SK-N-SH (cell line): ENCODE data around the gene IL1R2. TPM values are rescaled to one million over a fixed set of nuclear protein-coding genes. Genes with fewer than 3 reads are reported as not detected.

Experiments used
- CTCF ChIA-PET: fragments of 300-600, 350-600 bp; formaldehyde crosslinking; extraction: SDS; loops from one replicate; lab custom pipeline; 2021; lab: Yijun Ruan, JAX
- POLR2A ChIA-PET: fragments of 350-600 bp; sonication (Branson Sonifier 250); formaldehyde crosslinking; extraction: SDS; loops from one replicate; lab custom pipeline; 2020; ENCODE audit warnings: antibody characterized with exemption, inconsistent platforms; lab: Yijun Ruan, JAX
- DNase-seq: peaks from one replicate; pipeline ENCODE4 v3.0.0; 2012
- H2AFZ ChIP-seq: fragments of 200-600 bp; sonication (generic); 2 replicates; pipeline ENCODE4 v1.8.1; 2016; ENCODE audit warnings: antibody characterized with exemption, mild to moderate bottlenecking, low read depth
- H3F3A ChIP-seq: fragments of 200-600 bp; sonication (generic); replicated peaks from 2 replicates; pipeline ENCODE3; 2016; ENCODE audit warnings: antibody characterized with exemption, mild to moderate bottlenecking; ENCODE audit not compliant: insufficient read depth
- H3K27ac ChIP-seq, 2 experiments: fragments of 200-500 bp in 1 of 2; fragments of 200-600 bp in 1 of 2; sonication (Bioruptor generic) in 1 of 2; sonication (generic), shearing (Covaris generic) in 1 of 2; 2 replicates each; pipeline versions ENCODE4 v1.5.1 to v1.6.1; 2014 to 2016; ENCODE audit warnings: low read depth in 2 of 2, inconsistent platforms in 1 of 2, low read length in 1 of 2, mild to moderate bottlenecking in 1 of 2, mixed read lengths in 1 of 2
- H3K27me3 ChIP-seq: fragments of 200-600 bp; sonication (generic), shearing (Covaris generic); 2 replicates; pipeline ENCODE4 v1.6.1; 2016; ENCODE audit warnings: mixed run types; ENCODE audit not compliant: insufficient read depth
- H3K36me3 ChIP-seq, 2 experiments: fragments of 200-500 bp in 1 of 2; fragments of 200-600 bp in 1 of 2; sonication (Bioruptor generic) in 1 of 2; sonication (generic) in 1 of 2; replicated peaks in 1 of 2; 2 replicates each; pipeline versions ENCODE3 to v1.5.1; 2014 to 2016; ENCODE audit warnings: low read length in 1 of 2, mild to moderate bottlenecking in 1 of 2; ENCODE audit not compliant: insufficient read depth in 2 of 2, control insufficient read depth in 1 of 2
- H3K4me1 ChIP-seq, 2 experiments: fragments of 200-500 bp in 1 of 2; fragments of 200-600 bp in 1 of 2; sonication (Bioruptor generic) in 1 of 2; sonication (generic), shearing (Covaris generic) in 1 of 2; 2 replicates each; pipeline versions ENCODE4 v1.5.1 to v1.6.1; 2014 to 2016; ENCODE audit warnings: low read depth in 1 of 2, low read length in 1 of 2, mixed run types in 1 of 2; ENCODE audit not compliant: insufficient read depth in 2 of 2, control insufficient read depth in 1 of 2
- H3K4me2 ChIP-seq: fragments of 200-600 bp; sonication (generic), shearing (Covaris generic); 2 replicates; pipeline ENCODE4 v1.6.1; 2017; ENCODE audit warnings: mixed run types
- H3K4me3 ChIP-seq, 2 experiments: fragments of 200-500 bp in 1 of 2; fragments of 200-600 bp in 1 of 2; sonication (Bioruptor generic) in 1 of 2; sonication (generic), shearing (Covaris generic) in 1 of 2; 2 replicates each; pipeline versions ENCODE4 v1.5.1 to v1.8.1; 2014 to 2016; ENCODE audit warnings: low read depth in 2 of 2, inconsistent platforms in 1 of 2, low read length in 1 of 2, mild to moderate bottlenecking in 1 of 2, mixed read lengths in 1 of 2, moderate library complexity in 1 of 2
- H3K79me2 ChIP-seq: fragments of 200-600 bp; sonication (generic); 2 replicates; pipeline ENCODE4 v1.8.1; 2017; ENCODE audit warnings: mild to moderate bottlenecking; ENCODE audit not compliant: insufficient read depth
- H3K9ac ChIP-seq: fragments of 200-600 bp; sonication (generic); 2 replicates; pipeline ENCODE4 v1.6.1; 2017; ENCODE audit warnings: mixed run types
- H3K9me2 ChIP-seq: fragments of 200-600 bp; sonication (generic); 2 replicates; pipeline ENCODE4 v1.6.1; 2017; ENCODE audit warnings: mixed run types
- H3K9me3 ChIP-seq: fragments of 200-600 bp; sonication (generic); 2 replicates; pipeline ENCODE4 v1.6.1; 2017; ENCODE audit warnings: mixed run types, mild to moderate bottlenecking, moderate library complexity
- H4K20me1 ChIP-seq: fragments of 200-600 bp; sonication (generic); 2 replicates; pipeline ENCODE4 v1.6.1; 2017; ENCODE audit warnings: mild to moderate bottlenecking, mixed run types; ENCODE audit not compliant: insufficient read depth
- CHD2 ChIP-seq: fragments of 150-350 bp; IDR thresholded peaks from 2 replicates; pipeline ENCODE4 v1.6.1; 2018; ENCODE audit warnings: low read length; ENCODE audit not compliant: partially characterized antibody
- EP300 ChIP-seq, 2 experiments: IDR thresholded peaks; 2 replicates each; pipeline versions ENCODE4 v1.4.0 to v1.6.1; 2012; ENCODE audit warnings: borderline replicate concordance in 1 of 2, low read depth in 1 of 2, low read length in 1 of 2
- FOSL2 ChIP-seq: IDR thresholded peaks from 2 replicates; pipeline ENCODE4 v1.4.0; 2012; ENCODE audit warnings: low read depth, mild to moderate bottlenecking, moderate library complexity, borderline replicate concordance
- MEF2A ChIP-seq: IDR thresholded peaks from 2 replicates; pipeline ENCODE4 v1.4.0; 2012; ENCODE audit warnings: low read depth, borderline replicate concordance
- NFIC ChIP-seq: IDR thresholded peaks from 2 replicates; pipeline ENCODE4 v1.4.0; 2012; ENCODE audit warnings: borderline replicate concordance
- POLR2AphosphoS5 ChIP-seq: IDR thresholded peaks from 2 replicates; pipeline ENCODE4 v1.6.1; 2012; ENCODE audit warnings: low read depth, low read length
- SIN3A ChIP-seq: IDR thresholded peaks from 2 replicates; pipeline ENCODE4 v1.6.1; 2012; ENCODE audit warnings: low read depth, mild to moderate bottlenecking, low read length, moderate library complexity, borderline replicate concordance
- TAF1 ChIP-seq: IDR thresholded peaks from 2 replicates; pipeline ENCODE4 v1.6.1; 2012; ENCODE audit warnings: low read depth, mild to moderate bottlenecking, low read length, moderate library complexity, borderline replicate concordance
- TCF12 ChIP-seq: IDR thresholded peaks from 2 replicates; pipeline ENCODE4 v1.4.0; 2012
- TEAD4 ChIP-seq: IDR thresholded peaks from 2 replicates; pipeline ENCODE4 v1.4.0; 2012; ENCODE audit warnings: mild to moderate bottlenecking, borderline replicate concordance; ENCODE audit not compliant: insufficient read depth
- WGBS: methylation state at CpG from one replicate; pipeline ENCODE4 v1.1.6; 2017; ENCODE audit warnings: low lambda C conversion rate; 5-methylcytosine and 5-hydroxymethylcytosine counted together
- polyA plus RNA-seq, 3 experiments: library from polyadenylated mRNA; depleted of rRNA; stranded (reverse); fragments of >200 nt; gene quantifications; 2 replicates each; pipeline ENCODE4 v1.2.3, GENCODE V29; 2012
- TF ChIP-seq, protein P1 (sequence below): IDR thresholded peaks from 2 replicates; pipeline ENCODE4 v1.4.0; 2012; ENCODE audit warnings: low read depth
- TF ChIP-seq, protein P2 (sequence below): fragments of 150-350 bp; IDR thresholded peaks from 2 replicates; pipeline ENCODE4 v1.6.1; 2016; ENCODE audit warnings: mild to moderate bottlenecking, low read depth, low read length
- TF ChIP-seq, protein P3 (sequence below): IDR thresholded peaks from 2 replicates; pipeline ENCODE4 v1.6.1; 2012; ENCODE audit warnings: mild to moderate bottlenecking, low read depth, low read length, moderate library complexity
- TF ChIP-seq, protein P4 (sequence below): fragments of 200-600 bp; sonication (generic); IDR thresholded peaks from 2 replicates; pipeline ENCODE4 v1.6.1; 2017; ENCODE audit warnings: antibody characterized with exemption, mild to moderate bottlenecking, moderate library complexity

IL1R2 gene
- polyA plus RNA-seq, 1 of the 3 experiments (the other 2 are of a cell fraction): 0.16 TPM

DNA sequence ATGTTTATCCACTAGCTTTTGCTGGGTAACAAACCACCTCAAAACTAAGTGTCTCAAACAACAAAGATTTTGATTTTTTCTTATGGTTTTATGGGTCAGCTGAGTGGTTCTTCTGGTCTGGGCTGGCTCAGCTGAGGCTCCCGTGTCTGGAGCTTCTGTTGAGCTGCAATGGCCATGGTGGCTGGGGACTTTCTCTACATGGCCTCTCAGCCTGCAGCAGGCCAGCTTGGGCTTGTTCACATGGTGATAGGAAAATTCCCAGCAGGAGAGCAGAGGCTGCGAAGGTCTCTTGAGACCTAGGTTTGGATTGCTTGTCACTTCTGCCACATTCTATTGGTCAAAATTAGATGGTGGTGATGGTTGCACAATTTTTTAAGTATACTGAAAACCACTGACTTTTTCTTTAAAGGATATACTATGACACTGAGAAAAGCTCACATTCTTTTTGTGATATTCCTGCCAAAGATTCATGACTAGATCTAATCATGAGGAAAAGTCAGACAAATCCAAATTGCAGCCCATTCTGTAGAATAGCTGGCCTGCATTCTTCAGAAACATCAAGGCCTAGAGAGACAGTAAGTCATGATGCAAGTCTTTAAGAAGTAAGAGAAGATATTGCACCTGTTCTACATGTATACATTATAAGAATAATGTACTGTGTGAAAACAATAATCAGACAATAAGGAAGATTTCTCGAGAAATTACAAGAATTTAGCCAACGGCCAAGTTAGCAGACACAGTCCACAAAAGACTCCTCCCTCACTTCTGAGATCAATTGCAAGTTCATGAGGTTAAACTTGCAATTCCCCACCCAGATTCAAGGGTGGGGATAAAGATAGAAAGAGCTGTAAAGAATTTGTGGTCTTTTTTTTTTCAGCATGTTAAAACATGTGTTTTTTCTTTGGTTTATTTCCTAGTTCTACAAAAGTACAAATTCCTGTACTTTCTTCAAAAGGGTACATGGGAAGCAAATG lies 35.0 kb upstream of the IL1R2 start:
- no peak overlapping the region for H2AFZ ChIP-seq
- no peaks in the 10 kb centered on the region for H3F3A ChIP-seq
- no peaks in the 10 kb centered on the region for H3K9me2 ChIP-seq
- H3K9ac ChIP-seq: no peak overlapping the region
- no peak for TF ChIP-seq TCF12
- TF ChIP-seq EP300 (IDR thresholded peaks at IDR 0.05; ENCODE audit: borderline replicate concordance in 1 of 2, low read depth in 1 of 2, low read length in 1 of 2): no peak
- TF ChIP-seq, protein P1, sequence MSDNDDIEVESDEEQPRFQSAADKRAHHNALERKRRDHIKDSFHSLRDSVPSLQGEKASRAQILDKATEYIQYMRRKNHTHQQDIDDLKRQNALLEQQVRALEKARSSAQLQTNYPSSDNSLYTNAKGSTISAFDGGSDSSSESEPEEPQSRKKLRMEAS: no peak
- TF ChIP-seq MEF2A: no peak
- TF ChIP-seq, protein P2, sequence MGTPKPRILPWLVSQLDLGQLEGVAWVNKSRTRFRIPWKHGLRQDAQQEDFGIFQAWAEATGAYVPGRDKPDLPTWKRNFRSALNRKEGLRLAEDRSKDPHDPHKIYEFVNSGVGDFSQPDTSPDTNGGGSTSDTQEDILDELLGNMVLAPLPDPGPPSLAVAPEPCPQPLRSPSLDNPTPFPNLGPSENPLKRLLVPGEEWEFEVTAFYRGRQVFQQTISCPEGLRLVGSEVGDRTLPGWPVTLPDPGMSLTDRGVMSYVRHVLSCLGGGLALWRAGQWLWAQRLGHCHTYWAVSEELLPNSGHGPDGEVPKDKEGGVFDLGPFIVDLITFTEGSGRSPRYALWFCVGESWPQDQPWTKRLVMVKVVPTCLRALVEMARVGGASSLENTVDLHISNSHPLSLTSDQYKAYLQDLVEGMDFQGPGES: no peak
- TF ChIP-seq SIN3A: no peak
- TF ChIP-seq, protein P3, sequence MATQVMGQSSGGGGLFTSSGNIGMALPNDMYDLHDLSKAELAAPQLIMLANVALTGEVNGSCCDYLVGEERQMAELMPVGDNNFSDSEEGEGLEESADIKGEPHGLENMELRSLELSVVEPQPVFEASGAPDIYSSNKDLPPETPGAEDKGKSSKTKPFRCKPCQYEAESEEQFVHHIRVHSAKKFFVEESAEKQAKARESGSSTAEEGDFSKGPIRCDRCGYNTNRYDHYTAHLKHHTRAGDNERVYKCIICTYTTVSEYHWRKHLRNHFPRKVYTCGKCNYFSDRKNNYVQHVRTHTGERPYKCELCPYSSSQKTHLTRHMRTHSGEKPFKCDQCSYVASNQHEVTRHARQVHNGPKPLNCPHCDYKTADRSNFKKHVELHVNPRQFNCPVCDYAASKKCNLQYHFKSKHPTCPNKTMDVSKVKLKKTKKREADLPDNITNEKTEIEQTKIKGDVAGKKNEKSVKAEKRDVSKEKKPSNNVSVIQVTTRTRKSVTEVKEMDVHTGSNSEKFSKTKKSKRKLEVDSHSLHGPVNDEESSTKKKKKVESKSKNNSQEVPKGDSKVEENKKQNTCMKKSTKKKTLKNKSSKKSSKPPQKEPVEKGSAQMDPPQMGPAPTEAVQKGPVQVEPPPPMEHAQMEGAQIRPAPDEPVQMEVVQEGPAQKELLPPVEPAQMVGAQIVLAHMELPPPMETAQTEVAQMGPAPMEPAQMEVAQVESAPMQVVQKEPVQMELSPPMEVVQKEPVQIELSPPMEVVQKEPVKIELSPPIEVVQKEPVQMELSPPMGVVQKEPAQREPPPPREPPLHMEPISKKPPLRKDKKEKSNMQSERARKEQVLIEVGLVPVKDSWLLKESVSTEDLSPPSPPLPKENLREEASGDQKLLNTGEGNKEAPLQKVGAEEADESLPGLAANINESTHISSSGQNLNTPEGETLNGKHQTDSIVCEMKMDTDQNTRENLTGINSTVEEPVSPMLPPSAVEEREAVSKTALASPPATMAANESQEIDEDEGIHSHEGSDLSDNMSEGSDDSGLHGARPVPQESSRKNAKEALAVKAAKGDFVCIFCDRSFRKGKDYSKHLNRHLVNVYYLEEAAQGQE: no peak
- no peak for TF ChIP-seq FOSL2
- TF ChIP-seq CHD2: no peak
- TF ChIP-seq POLR2AphosphoS5: no peak
- TF ChIP-seq TAF1: no peak
- TF ChIP-seq NFIC: no peak
- no peak for TF ChIP-seq TEAD4
- TF ChIP-seq, protein P4, sequence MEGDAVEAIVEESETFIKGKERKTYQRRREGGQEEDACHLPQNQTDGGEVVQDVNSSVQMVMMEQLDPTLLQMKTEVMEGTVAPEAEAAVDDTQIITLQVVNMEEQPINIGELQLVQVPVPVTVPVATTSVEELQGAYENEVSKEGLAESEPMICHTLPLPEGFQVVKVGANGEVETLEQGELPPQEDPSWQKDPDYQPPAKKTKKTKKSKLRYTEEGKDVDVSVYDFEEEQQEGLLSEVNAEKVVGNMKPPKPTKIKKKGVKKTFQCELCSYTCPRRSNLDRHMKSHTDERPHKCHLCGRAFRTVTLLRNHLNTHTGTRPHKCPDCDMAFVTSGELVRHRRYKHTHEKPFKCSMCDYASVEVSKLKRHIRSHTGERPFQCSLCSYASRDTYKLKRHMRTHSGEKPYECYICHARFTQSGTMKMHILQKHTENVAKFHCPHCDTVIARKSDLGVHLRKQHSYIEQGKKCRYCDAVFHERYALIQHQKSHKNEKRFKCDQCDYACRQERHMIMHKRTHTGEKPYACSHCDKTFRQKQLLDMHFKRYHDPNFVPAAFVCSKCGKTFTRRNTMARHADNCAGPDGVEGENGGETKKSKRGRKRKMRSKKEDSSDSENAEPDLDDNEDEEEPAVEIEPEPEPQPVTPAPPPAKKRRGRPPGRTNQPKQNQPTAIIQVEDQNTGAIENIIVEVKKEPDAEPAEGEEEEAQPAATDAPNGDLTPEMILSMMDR: no peak
- no peak overlapping the region for H3K4me2 ChIP-seq
- H3K4me1 ChIP-seq: no peaks in the 10 kb centered on the region
- H3K27ac ChIP-seq: no peak overlapping the region
- peaks cover 7% of the 10 kb centered on the region; the same call in 1 of the 2 replicates for H3K27me3 ChIP-seq
- POLR2A ChIA-PET: no interaction called here
- H3K4me3 ChIP-seq: no peak overlapping the region
- H3K36me3 ChIP-seq: no peaks in the 10 kb centered on the region
- no peak for DNase-seq
- H3K79me2 ChIP-seq: no peaks in the 10 kb centered on the region
- no peaks in the 10 kb centered on the region for H4K20me1 ChIP-seq
- WGBS: 8% methylated on average over 4 of the region's 4 CpGs
- CTCF ChIA-PET: interaction anchor here (1.2 kb wide), 1 partner anchor 284 kb away, joined by 4 read pairs; no protein-coding TSS in a partner anchor
- no peaks in the 10 kb centered on the region for H3K9me3 ChIP-seq
